ENCODE results near the gene OBSCN.
"Not testable (repeated sequence)": the region's sequence is repeated elsewhere in the genome, so short reads cannot be mapped to it uniquely, and the experiment has no call there.

Gene OBSCN

GRCh38 chr1:228188249-228188648 is 19.6 kb upstream of the OBSCN start:
- DNase-seq: not testable (repeated sequence)

GRCh38 chr1:228190182-228190581 is 17.7 kb upstream of the OBSCN start:
- DNase-seq: no peak

- DNase-seq: no peak
Observed at GRCh38 chr1:228190778-228191177, 17.1 kb upstream of the OBSCN start.

DNA sequence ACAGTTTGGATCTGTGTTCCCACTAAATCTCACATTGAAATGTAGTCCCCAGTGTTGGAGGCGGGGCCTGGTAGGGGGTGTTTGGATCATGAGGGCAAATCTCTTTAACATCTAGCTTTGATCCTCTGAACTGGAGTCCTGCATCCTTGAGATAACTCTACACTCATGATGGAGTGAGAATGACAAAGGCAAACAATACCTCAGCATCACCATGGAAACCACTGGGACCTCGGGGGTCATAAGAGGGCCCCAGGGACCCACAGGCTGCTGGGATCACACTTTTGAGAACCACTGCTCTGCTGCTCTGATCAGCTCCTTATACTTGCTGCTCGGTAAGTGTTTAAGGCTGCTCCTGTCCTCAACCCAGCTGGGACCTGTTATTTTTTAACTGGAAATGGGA is 13.4 kb upstream of the OBSCN start:
- no peak for DNase-seq

GRCh38 chr1:228194921-228195812 is 12.7 kb upstream of the OBSCN start:
- no peak for DNase-seq

DNA sequence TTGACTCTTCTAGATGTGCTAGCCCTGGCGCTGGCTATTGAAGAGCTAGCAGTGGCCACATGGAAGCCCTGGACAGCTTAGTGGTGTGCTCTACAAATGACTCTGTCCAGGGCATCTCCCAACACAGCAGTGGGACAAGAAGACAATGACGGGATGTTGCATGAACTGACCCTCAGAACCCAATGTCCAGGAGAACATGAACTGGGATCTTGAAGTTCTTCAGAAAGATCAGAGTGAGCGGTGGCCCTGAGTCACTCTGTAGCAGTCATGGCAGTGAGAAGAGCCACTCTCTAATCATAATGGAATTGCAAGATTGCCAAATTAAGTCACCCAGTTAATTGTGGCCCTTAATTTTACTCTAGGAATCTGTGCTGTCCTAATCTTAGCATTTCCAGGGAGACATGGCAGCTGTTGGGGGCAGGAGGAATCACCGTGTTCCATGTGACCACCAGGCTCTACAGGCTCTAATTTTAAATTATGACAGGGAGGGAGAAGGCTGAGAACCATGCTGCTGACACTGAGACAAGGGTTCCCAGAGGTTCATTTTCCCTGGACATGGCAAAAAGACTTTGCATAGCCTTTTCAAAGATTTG is 10.2 kb upstream of the OBSCN start:
- no peak for DNase-seq

DNA sequence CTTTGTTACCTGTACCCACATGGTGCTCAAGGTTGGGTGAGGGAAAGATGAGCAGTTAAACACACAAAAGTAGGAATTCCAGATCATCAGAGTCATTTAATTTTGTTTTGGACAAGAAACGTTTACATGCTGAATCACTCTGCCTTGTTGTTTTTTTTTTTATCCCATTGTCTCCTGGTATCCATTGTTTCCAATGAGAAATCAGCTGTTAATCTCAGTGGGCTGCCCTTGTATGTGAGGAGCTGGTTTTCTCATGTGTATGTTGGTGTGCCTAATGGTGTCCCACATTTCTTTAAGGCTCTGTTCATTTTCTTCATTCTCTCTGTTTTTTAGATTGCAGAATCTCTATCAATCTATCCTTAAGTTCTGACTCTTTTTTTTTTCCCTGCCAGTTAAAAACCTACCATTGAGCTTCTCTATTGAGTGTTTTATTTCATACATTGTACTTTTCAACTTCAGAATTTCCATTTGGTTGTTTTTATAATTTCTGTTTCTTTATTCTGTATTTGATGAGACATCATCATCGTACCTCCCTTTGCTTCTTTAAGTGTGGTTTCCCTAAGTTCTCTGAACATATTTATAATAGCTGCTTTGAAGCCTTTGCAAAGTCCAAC is 8.8 kb upstream of the OBSCN start:
- no peak for DNase-seq

DNA sequence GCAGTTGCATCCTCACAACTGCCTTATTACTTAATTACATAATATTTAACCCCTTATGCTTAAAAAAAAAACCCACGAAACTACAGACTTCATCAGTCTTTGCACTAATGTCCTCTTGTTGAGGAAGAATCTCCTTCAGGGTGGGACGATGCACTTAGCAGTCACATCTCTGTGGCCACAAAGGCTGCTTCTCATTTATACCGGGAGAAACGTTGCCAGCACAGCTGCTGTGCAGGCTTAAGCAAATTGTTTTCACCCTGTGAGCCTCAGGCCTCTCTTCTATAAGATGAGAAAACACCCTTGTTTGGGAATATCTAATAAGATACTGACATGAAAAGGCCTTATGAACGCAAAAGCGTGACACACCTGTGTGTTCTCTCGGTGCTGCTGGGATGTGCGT is 2.9 kb upstream of the OBSCN start:
- DNase-seq: no peak

DNA sequence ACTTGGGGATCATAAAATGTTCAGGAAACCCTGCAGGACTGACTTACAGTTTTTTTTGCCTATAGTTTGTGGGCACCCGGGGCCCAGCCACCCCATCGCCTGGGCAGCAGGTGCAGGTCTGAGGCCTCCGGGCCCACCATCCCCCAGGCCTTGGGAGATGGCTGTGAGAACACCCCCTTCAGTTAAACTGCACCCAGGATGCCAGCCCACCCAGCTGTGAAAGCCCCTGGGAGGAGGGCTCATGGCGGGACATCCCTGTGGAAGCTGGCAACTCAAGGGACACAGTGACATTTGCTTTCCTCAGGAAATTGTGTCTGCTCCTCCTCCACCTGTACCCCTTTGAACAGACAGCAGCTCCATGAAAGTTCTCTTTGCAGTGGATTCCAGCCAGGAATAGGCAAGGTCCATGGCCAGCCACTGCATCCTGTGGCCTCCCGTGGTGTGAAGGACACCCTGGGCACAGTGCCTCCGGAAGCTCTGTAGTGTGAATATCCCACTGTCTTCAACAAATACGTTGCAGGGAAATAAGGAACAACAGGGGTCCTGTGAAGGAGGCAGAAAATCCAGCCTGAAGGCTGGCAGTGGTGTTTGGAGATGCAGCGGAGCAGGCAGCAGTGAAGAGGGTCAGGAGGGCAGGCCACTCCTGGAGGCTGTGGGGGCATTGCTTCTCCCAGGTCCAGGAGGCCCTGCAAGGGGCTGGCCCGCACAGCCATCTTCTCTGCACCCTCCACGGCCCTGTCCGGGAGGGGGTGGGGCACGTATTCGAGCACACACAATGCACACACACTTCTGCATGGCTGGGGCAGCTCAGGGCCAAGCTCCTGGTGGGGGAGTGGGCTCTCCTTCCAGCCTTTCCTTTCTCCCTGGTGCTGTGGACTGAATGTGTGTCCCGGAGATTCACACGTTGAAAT is 2.1 kb upstream of the OBSCN start:
- no peak for DNase-seq

DNA sequence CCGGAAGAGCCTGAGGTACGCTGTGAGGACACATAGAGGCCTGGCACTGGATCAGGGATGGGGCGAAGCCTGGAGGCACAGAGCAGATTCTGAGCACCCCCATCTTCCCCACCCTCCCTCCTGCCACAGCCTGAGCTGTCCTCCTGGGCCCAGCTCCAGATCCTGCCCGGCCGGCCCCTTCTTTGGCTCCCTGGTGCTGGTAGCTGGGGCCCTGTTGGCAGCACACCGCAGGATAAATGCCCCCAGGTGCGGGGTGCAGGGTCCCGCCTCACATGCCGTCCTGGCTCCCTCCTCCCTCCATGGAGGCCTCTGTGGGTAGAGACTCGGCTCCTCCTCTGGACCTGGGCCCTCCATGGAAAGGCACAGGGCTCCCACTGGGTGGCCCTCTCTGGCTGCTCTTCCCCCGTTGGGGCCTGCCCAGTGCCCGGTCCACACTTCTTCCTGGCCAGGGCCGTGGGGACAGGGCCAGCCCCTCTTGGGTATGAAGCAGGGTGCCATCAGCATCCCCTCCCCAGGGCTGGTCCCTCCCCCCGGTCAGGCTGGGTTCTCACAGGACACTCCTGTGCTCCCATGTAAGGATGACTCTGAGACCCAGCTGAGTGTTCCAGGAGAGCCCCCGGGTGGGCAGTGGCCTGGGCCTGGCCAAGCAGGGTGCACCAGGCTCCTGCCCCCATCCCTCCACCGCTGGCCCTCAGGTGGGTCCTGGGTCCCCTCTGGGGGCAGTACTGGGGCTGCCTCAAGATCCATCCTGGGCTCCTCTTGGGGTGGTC is 1.1 kb upstream of the OBSCN start:
- no peak for DNase-seq

GRCh38 chr1:228207381-228207810 is 448 bp upstream of the OBSCN start:
- DNase-seq: no peak

- no peak for DNase-seq
Observed at GRCh38 chr1:228208831-228209551, 1.1 kb downstream of the OBSCN start.

DNA sequence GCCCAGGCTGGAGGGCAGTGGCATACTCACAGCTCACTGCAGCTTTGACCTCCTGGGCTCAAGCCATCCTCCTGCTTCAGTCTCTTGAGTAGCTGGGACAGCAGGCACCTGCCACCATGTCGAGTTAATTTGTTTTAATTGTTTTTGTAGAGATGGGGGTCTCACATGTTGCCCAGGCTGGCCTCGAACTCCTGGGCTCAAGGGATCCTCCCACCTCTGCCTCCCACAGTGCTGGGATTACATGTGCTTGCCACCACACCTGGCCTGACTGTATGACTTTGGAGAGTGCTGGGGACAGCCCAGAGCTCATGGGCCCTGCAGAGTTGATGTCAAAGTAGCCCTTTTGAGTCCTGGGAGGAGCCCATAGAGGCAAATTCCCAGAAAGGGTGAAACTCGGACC is 1.8 kb downstream of the OBSCN start:
- DNase-seq: no peak

GRCh38 chr1:228210076-228210651 is 2.3 kb downstream of the OBSCN start:
- no peak for DNase-seq

GRCh38 chr1:228210712-228211530 is 3.1 kb downstream of the OBSCN start:
- DNase-seq: no peak

DNA sequence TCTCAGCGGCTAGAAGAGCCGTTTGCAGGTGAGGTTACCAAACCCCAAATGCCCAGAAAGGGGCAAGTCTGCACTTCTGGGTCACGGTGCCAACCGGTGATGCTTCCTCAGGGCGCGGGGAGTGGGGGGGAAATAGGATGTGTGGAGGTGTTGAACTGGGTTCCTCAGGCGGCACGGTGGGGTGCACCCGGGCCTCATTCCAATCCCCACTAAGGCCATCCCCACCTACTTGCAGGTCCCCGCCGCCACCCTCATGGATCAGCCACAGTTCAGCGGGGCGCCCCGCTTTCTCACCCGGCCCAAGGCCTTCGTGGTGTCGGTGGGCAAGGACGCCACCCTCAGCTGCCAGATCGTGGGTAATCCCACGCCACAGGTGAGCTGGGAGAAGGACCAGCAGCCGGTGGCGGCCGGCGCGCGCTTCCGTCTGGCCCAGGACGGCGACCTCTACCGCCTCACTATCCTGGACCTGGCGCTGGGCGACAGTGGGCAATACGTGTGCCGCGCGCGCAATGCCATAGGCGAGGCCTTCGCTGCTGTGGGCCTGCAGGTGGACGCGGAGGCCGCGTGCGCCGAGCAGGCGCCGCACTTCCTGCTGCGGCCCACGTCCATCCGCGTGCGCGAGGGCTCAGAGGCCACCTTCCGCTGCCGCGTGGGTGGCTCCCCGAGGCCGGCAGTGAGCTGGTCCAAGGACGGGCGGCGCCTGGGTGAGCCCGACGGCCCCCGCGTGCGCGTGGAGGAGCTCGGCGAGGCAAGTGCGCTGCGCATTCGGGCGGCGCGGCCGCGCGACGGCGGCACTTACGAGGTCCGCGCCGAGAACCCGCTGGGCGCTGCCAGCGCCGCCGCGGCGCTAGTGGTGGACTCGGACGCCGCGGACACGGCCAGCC is 3.9 kb downstream of the OBSCN start:
- no peak for DNase-seq

DNA sequence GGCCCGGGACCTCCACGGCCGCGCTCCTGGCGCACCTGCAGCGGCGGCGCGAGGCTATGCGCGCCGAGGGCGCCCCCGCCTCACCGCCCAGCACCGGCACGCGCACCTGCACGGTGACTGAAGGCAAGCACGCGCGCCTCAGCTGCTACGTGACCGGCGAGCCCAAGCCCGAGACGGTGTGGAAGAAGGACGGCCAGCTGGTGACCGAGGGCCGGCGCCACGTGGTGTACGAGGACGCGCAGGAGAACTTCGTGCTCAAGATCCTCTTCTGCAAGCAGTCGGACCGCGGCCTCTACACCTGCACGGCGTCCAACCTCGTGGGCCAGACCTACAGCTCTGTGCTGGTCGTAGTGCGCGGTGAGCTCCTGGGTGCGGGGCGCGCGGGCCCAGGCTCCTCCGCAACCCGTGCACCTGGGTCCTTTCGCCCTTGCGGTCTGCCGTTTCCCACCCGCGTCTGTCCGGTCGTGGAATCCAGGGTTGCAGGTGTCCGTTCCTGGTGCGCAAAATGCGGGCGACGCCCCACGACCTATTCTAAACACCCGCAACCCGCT is 4.6 kb downstream of the OBSCN start:
- DNase-seq: no peak

Measured in fibroblast of skin of scalp (primary cell).